ENCODE measurements around the gene PJVK. TPM values are rescaled to one million over a fixed set of nuclear protein-coding genes. Genes with fewer than 3 reads are reported as not detected.

PJVK gene
- total and polyA plus RNA-seq, 9 of the 15 experiments (the other 6 are each of a cell fraction or from before 2014, with no cell fraction given) = 0.11 to 1.5 (median 0.73) TPM

GRCh38 chr2:178450774-178451525 lies at the start of gene PJVK, which contains the start of gene PRKRA (continued):
- TF ChIP-seq NR2C2 (CRISPR knock-in tag; IDR thresholded peaks at IDR 0.05) = peak; percentile 57; the same call in 1 of the 2 replicates
- peak; percentile 69 for TF ChIP-seq NR2C2 (tag; IDR thresholded peaks at IDR 0.05)
- TF ChIP-seq KLF16 (IDR thresholded peaks at IDR 0.05) = peak; percentile 14; the same call in 1 of the 2 replicates
- TF ChIP-seq PKNOX1 (IDR thresholded peaks at IDR 0.05) = peak; percentile 36
- peak in 1 of 2 experiments; percentile 39; a peak in 1 of 4 replicates for TF ChIP-seq ZMIZ1 (IDR thresholded peaks at IDR 0.05; ENCODE audit: low read depth in 2 of 2, low read length in 2 of 2)
- no peak for TF ChIP-seq JUNB (CRISPR knock-in tag; conservative IDR thresholded peaks at IDR 0.05)
- no peak for TF ChIP-seq KLF10 (CRISPR knock-in tag; IDR thresholded peaks at IDR 0.05)
- peak; percentile 36; the same call in 1 of the 2 replicates for TF ChIP-seq CBX5 (IDR thresholded peaks at IDR 0.05; ENCODE audit: borderline replicate concordance, low read depth)
- peak; percentile 61 for TF ChIP-seq ESRRA (IDR thresholded peaks at IDR 0.05; ENCODE audit: borderline replicate concordance, low read depth)
- peak; percentile 11; the same call in 1 of the 2 replicates for TF ChIP-seq EP300 (IDR thresholded peaks at IDR 0.05; ENCODE audit: low read length)
- TF ChIP-seq SMARCE1 (IDR thresholded peaks at IDR 0.05) = 0 out of 2 replicates have a peak, but pooled peaks have one; percentile 31
- no peak for TF ChIP-seq E2F8 (IDR thresholded peaks at IDR 0.05; ENCODE audit: low read depth, partially characterized antibody)
- no peak for TF ChIP-seq HDAC6 (IDR thresholded peaks at IDR 0.05; ENCODE audit: low read depth, low read length)
- TF ChIP-seq ZBTB33 (CRISPR knock-in tag; IDR thresholded peaks at IDR 0.05) = no peak; the same call in none of the 2 replicates
- no peak for TF ChIP-seq TFAM (CRISPR knock-in tag; conservative IDR thresholded peaks at IDR 0.05)
- peak; percentile 89 for TF ChIP-seq GTF2E2 (tag; IDR thresholded peaks at IDR 0.05)
- no peak for TF ChIP-seq ZFP30 (CRISPR knock-in tag; IDR thresholded peaks at IDR 0.05; ENCODE audit: borderline replicate concordance)
- TF ChIP-seq PPARD (CRISPR knock-in tag; IDR thresholded peaks at IDR 0.05) = no peak
- TF ChIP-seq CBX3 (IDR thresholded peaks at IDR 0.05; ENCODE audit: borderline replicate concordance in 1 of 2, low read length in 2 of 2) = no peak; a peak in 1 of 3 replicates

Data from K562 (cell line).